ENCODE measurements around the gene DMKN. TPM values are rescaled to one million over a fixed set of nuclear protein-coding genes. Genes with fewer than 3 reads are reported as not detected.
A peak's percentile ranks its signal among the peaks of the same experiment; 100 is the strongest.

DMKN gene
- total RNA-seq, 6 donors from 2014 or later, result 64.9 to 127 (median 101) TPM

DNA sequence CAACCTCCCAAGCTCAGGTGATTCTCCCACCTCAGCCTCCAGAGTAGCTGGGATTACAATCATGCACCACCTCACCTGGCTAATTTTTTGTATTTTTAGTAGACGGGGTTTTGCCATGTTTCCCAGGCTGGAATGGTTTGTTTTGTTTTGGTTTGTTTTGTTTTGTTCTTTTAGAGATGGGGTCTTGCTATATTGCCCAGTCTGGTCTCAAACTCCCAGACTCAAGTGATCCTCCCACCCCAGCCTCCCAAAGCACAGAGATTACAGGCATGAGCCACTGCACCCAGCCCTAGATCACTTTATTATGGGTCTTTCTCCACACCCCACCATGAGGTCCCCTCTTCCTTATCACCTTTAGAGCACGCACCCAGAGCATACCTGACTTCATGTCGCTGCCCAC is 15.2 kb downstream of the DMKN start:
- H3K27me3 ChIP-seq, result no peaks in the 10 kb centered on the region
- no peak for DNase-seq
- WGBS, 2 donors, result 84 to 91% methylated on average over 3 of the region's 3 CpGs
- no peak for TF ChIP-seq POLR2AphosphoS5 (IDR thresholded peaks at IDR 0.05)
- TF ChIP-seq, protein P1, sequence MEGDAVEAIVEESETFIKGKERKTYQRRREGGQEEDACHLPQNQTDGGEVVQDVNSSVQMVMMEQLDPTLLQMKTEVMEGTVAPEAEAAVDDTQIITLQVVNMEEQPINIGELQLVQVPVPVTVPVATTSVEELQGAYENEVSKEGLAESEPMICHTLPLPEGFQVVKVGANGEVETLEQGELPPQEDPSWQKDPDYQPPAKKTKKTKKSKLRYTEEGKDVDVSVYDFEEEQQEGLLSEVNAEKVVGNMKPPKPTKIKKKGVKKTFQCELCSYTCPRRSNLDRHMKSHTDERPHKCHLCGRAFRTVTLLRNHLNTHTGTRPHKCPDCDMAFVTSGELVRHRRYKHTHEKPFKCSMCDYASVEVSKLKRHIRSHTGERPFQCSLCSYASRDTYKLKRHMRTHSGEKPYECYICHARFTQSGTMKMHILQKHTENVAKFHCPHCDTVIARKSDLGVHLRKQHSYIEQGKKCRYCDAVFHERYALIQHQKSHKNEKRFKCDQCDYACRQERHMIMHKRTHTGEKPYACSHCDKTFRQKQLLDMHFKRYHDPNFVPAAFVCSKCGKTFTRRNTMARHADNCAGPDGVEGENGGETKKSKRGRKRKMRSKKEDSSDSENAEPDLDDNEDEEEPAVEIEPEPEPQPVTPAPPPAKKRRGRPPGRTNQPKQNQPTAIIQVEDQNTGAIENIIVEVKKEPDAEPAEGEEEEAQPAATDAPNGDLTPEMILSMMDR (IDR thresholded peaks at IDR 0.05), result no peak
- TF ChIP-seq EP300 (IDR thresholded peaks at IDR 0.05), result no peak
- TF ChIP-seq POLR2A (IDR thresholded peaks at IDR 0.05), result no peak
- H3K4me1 ChIP-seq, result peaks cover 5 to 8% (median 6%) of the 10 kb centered on the region in 4 donors
- ATAC-seq (ENCODE audit: low FRiP score in 2 of 2), result no peak
- no peaks in the 10 kb centered on the region for H3K9me3 ChIP-seq
- H3K4me3 ChIP-seq, result no peak overlapping the region
- H3K36me3 ChIP-seq, result peaks cover 0 to 2% (median 0%) of the 10 kb centered on the region in 4 donors
- H3K27ac ChIP-seq, result no peak overlapping the region

GRCh38 chr19:35497406-35497805 is 16.0 kb downstream of the DMKN start:
- DNase-seq (peak in 1 of 2 donors; percentile 53), ATAC-seq (ENCODE audit: low FRiP score in 2 of 2) (no peak)
- TF ChIP-seq POLR2A (IDR thresholded peaks at IDR 0.05) (no peak), POLR2AphosphoS5 (IDR thresholded peaks at IDR 0.05) (no peak), EP300 (IDR thresholded peaks at IDR 0.05) (no peak)
- TF ChIP-seq, protein P1 (IDR thresholded peaks at IDR 0.05), result no peak
- Histone ChIP-seq H3K9me3 (no peaks in the 10 kb centered on the region), H3K36me3 (peaks cover 0 to 2% (median 0%) of the 10 kb centered on the region in 4 donors), H3K27ac (no peak overlapping the region), H3K4me3 (no peak overlapping the region), H3K4me1 (peaks cover 5 to 8% (median 6%) of the 10 kb centered on the region in 4 donors), H3K27me3 (no peaks in the 10 kb centered on the region)
- 77 to 87% methylated on average over 14 of the region's 14 CpGs for WGBS, 2 donors

DNA sequence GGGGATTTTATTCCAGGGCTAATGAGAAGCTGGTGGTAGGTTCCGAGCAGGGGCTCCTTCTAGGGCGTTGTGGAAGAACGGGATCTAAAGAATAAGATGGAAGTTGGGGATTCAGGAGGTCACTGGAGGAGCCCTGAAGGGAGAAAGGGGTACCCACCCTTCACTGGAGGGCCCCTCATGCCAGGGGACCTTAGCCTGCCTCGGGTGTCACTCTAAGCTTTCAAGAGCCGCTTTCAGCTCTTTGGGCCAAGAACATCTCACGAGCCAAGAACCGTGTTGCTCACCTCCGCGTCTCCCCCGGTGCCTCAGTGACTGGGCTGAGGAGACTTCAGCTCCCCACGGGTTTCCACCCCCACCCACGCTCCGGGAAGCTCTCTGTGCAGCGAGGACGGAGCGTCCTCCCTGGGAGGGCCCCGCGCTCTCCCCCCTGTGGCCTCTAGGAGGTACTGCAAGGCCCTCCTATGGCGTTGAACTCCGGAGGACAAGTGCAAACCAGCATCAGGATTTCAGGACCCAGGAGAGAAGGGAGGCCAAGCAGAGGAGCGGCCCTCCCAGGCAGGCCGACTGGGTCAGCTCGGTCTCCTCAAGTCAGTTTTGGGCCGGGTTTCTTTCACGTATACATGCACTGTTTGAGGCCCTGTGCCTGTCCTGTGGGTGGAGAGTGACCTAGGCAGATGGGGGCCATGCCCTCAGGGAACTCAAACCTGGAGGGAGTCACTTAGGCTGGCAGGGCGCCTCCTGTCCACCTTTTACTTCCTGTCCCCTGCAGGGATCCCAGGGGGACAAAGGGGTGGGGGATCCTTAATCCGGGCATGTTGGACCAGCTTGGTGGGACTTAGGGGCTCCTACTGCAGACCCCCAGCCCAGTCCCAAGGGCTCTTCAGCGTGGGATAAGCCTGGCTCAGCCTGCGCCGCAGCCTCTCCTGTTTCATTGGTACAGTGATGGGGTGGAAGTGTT is 18.1 kb downstream of the DMKN start:
- Histone ChIP-seq H3K27ac (no peak overlapping the region), H3K4me1 (peaks cover 5 to 8% (median 6%) of the 10 kb centered on the region in 4 donors), H3K9me3 (no peaks in the 10 kb centered on the region), H3K36me3 (peaks cover 0 to 2% (median 0%) of the 10 kb centered on the region in 4 donors), H3K27me3 (no peaks in the 10 kb centered on the region), H3K4me3 (no peak overlapping the region)
- 25 to 48% methylated on average over 11 to 23 of the region's 30 CpGs for WGBS, 2 donors
- TF ChIP-seq POLR2AphosphoS5 (IDR thresholded peaks at IDR 0.05), result no peak
- no peak for TF ChIP-seq POLR2A (IDR thresholded peaks at IDR 0.05)
- TF ChIP-seq, protein P1 (IDR thresholded peaks at IDR 0.05), result peak; percentile 95 to 100 (median 98)
- ATAC-seq (ENCODE audit: low FRiP score in 2 of 2) (peak; percentile 90 to 96), DNase-seq (peak; percentile 69 to 77)

DNA sequence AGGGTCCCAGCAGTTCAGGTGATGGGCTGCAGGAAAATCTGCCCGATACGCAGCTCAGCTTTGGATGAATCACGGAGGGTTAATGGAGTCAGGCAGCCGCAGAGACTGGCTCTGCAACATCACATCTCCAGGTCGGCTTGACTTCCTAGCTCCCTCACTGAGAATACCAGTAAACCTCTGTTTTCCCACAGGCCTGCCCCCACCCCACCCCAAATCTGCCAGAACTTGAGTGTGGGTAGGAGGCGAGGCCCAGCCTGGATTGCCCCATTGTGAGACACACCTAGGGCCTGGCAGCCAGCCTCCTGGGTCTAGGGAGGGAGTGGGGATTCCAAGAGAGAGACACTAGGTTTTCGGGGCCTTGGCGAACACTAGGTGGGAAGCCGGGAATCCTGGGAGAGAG is 19.5 kb downstream of the DMKN start:
- H3K36me3 ChIP-seq, result no peaks in the 10 kb centered on the region
- no peaks in the 10 kb centered on the region for H3K9me3 ChIP-seq
- no peak overlapping the region for H3K27ac ChIP-seq
- H3K4me1 ChIP-seq, result peaks cover 5 to 8% (median 6%) of the 10 kb centered on the region in 4 donors
- TF ChIP-seq POLR2A (IDR thresholded peaks at IDR 0.05), result no peak
- TF ChIP-seq POLR2AphosphoS5 (IDR thresholded peaks at IDR 0.05), result no peak
- TF ChIP-seq EP300 (IDR thresholded peaks at IDR 0.05), result no peak
- TF ChIP-seq, protein P1 (IDR thresholded peaks at IDR 0.05), result no peak
- no peak overlapping the region for H3K4me3 ChIP-seq
- no peaks in the 10 kb centered on the region for H3K27me3 ChIP-seq
- DNase-seq, result no peak
- no peak for ATAC-seq (ENCODE audit: low FRiP score in 2 of 2)
- WGBS, 2 donors, result 91 to 98% methylated on average over 6 to 9 of the region's 9 CpGs
